Parathyroid adenoma (tissue), 2 donors: Measurements from ENCODE around the gene DZIP1.

Experiments
- H2AFZ ChIP-seq: fragments of 300-600 bp; sonication (generic); one replicate; pipeline ENCODE4 v1.7.0; 2017; ENCODE audit warnings: antibody characterized with exemption, mild to moderate bottlenecking
- H3K27ac ChIP-seq: fragments of 300-600 bp; sonication (generic); one replicate; pipeline ENCODE4 v1.7.0; 2017
- H3K27me3 ChIP-seq: fragments of 300-600 bp; sonication (generic); one replicate; pipeline ENCODE4 v1.7.0; 2017; ENCODE audit warnings: low read length; ENCODE audit not compliant: control insufficient read depth, insufficient read depth
- H3K36me3 ChIP-seq: fragments of 300-600 bp; sonication (generic); one replicate; pipeline ENCODE4 v1.7.0; 2017; ENCODE audit warnings: low read length; ENCODE audit not compliant: control insufficient read depth, insufficient read depth
- H3K4me1 ChIP-seq: fragments of 300-600 bp; sonication (generic); one replicate; pipeline ENCODE4 v1.7.0; 2017; ENCODE audit warnings: control low read depth
- H3K4me2 ChIP-seq: fragments of 300-600 bp; sonication (generic); one replicate; pipeline ENCODE4 v1.7.0; 2017; ENCODE audit warnings: low read length
- H3K4me3 ChIP-seq: fragments of 300-600 bp; sonication (generic); one replicate; pipeline ENCODE4 v1.7.0; 2017; ENCODE audit warnings: low read depth, low read length
- H3K79me2 ChIP-seq: fragments of 300-600 bp; sonication (generic); one replicate; pipeline ENCODE4 v1.7.0; 2017; ENCODE audit warnings: control low read depth
- H3K9ac ChIP-seq: fragments of 300-600 bp; sonication (generic); one replicate; pipeline ENCODE4 v1.7.0; 2017; ENCODE audit warnings: mild to moderate bottlenecking
- H3K9me3 ChIP-seq: fragments of 300-600 bp; sonication (generic); one replicate; pipeline ENCODE4 v1.7.0; 2017; ENCODE audit warnings: low read length; ENCODE audit not compliant: control insufficient read depth
- TF ChIP-seq, protein P1 (sequence below): fragments of 300-600 bp; sonication (generic); IDR thresholded peaks from one replicate; pipeline ENCODE4 v1.7.0; 2017; ENCODE audit warnings: antibody characterized with exemption, mild to moderate bottlenecking
- donor health status: primary hyperparathyroidism.

Gene DZIP1

DNA sequence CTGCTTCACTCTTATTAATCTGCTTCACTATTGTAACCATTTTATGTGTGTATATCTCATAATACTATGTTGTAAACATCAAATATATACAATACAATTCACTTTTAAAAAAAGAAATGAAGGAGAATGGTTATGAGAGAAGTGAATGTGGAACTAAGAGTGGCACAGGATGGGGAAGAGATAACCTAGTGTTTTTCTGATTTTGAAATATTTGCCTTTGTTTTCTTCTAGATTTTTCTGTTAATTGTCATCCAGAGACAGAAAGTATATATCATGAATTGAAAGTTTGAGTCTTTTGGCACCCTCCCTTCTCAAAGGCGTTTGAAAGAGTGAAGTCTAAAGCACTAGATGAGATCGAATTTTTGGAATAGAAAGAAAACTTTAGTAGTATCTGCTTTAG lies 35.2 kb upstream of the DZIP1 start:
- Histone ChIP-seq H2AFZ (no peak overlapping the region), H3K9ac (no peak overlapping the region), H3K36me3 (no peaks in the 10 kb centered on the region), H3K27ac (no peak overlapping the region), H3K4me2 (no peak overlapping the region), H3K27me3 (no peaks in the 10 kb centered on the region), H3K4me3 (no peak overlapping the region), H3K79me2 (peaks cover 30% of the 10 kb centered on the region), H3K4me1 (no peaks in the 10 kb centered on the region), H3K9me3 (no peaks in the 10 kb centered on the region)
- TF ChIP-seq, protein P1, sequence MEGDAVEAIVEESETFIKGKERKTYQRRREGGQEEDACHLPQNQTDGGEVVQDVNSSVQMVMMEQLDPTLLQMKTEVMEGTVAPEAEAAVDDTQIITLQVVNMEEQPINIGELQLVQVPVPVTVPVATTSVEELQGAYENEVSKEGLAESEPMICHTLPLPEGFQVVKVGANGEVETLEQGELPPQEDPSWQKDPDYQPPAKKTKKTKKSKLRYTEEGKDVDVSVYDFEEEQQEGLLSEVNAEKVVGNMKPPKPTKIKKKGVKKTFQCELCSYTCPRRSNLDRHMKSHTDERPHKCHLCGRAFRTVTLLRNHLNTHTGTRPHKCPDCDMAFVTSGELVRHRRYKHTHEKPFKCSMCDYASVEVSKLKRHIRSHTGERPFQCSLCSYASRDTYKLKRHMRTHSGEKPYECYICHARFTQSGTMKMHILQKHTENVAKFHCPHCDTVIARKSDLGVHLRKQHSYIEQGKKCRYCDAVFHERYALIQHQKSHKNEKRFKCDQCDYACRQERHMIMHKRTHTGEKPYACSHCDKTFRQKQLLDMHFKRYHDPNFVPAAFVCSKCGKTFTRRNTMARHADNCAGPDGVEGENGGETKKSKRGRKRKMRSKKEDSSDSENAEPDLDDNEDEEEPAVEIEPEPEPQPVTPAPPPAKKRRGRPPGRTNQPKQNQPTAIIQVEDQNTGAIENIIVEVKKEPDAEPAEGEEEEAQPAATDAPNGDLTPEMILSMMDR, result no peak

DNA sequence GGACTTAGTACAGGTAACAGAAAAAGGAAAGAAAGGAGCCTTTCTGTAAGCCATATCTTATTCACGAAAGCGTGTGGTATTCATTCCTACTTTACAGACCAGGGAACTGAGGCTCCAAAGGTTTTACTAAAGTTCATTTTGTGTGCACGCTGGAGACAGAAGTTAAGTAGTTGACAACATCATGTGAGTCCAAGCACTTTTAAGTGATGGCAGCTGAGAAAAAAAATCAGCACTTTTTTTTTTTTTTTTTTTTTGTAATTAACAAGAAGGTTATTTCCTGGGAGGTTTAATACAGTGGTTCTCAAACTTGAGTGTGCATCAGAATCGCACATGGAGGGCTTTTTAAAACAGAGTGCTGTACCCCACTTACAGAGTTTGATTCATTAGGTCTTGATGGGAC lies 34.5 kb upstream of the DZIP1 start:
- TF ChIP-seq, protein P1, result no peak
- H3K4me2 ChIP-seq, result no peak overlapping the region
- no peak overlapping the region for H3K4me3 ChIP-seq
- peaks cover 27% of the 10 kb centered on the region for H3K79me2 ChIP-seq
- H3K9ac ChIP-seq, result no peak overlapping the region
- H3K27ac ChIP-seq, result no peak overlapping the region
- H3K36me3 ChIP-seq, result no peaks in the 10 kb centered on the region
- no peaks in the 10 kb centered on the region for H3K4me1 ChIP-seq
- H3K27me3 ChIP-seq, result no peaks in the 10 kb centered on the region
- H3K9me3 ChIP-seq, result no peaks in the 10 kb centered on the region
- no peak overlapping the region for H2AFZ ChIP-seq

DNA sequence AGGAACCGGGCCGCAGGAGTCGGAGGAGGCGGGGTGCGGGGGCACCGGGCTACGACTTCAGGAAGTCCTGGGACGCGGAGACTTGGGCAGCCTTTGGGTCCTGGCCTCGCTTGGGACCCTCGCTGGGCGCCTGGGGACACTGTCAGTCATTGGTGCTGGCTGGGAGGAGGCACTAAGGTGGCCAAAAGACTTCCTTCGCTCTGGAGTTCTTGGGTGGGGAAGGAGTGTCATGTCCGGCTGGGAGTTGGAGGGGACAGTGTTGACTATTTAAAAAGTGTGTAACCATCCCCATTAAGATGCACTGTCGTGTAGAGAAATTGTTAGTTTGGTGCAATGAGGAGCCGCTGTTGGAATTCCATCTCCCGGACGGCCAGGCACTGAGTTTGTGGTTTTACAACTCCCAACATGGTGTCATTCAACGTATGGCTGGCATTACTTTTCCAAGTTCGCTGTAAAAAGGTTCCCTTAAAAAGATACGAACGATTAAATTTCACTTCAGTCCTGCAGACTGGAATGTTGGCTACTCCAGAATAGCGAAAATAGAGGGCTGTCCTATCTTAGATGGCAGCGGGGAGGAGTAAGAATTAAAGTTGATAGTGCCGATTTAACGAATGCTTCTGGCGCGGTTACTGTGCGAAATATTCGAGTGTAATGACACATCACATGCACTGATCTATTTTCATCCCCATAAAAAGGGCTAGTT lies 33.2 kb upstream of the DZIP1 start:
- Histone ChIP-seq H3K4me1 (no peaks in the 10 kb centered on the region), H3K36me3 (no peaks in the 10 kb centered on the region), H3K4me2 (peak overlapping the region; percentile 83)

DNA sequence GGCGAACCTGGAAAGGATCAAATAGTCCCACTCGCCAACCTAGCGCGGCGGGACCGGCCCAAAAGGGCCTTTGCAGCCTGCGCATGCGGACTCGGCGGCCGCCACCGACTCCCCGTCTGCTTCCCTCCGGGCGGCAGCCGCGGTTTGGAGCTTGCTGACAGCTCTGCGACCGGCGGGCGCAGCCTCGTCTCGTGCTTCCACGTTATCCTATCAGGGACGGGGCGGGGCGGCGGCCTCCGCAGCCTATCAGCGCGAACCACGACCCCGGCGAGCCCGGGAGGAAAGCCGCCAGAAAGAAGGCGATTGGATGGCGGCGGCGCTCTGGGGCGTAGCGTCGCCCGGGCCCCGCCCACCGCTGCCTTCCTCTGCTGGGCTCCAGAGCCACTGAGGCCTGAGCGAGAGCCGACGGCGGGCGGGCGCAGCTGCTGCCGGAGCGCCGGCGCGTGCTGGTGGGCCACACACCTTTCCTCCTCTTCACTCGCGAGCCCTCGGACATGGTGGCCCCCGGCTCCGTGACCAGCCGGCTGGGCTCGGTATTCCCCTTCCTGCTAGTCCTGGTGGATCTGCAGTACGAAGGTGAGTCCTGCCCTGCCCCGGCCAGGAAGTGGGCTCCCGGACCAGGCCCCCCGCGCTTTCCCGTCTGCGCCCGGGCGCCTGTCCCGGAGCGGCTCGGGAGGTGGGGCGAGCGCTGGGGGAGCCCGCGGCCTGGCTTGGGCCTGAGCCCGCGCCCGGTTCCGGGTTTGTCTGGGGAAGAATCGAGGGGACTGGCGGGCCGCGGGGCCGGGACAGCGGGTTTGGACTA lies 32.5 kb upstream of the DZIP1 start, which contains the start of gene DNAJC3:
DNAJC3 (plus strand) TSS at position 378 of the 802 bp plus-strand sequence; CDS start at position 495, 117 bp downstream.
- no peaks in the 10 kb centered on the region for H3K4me1 ChIP-seq
- peak within 1 kb of the TSS; percentile 89 for H2AFZ ChIP-seq
- no peaks in the 10 kb centered on the region for H3K27me3 ChIP-seq
- peak within 1 kb of the TSS; percentile 77 for H3K9ac ChIP-seq
- no peaks in the 10 kb centered on the region for H3K9me3 ChIP-seq
- H3K36me3 ChIP-seq, result no peaks in the 10 kb centered on the region
- H3K27ac ChIP-seq, result peak within 1 kb of the TSS; percentile 89
- TF ChIP-seq, protein P1, result no peak
- peak within 1 kb of the TSS; percentile 74 for H3K4me3 ChIP-seq
- peak within 1 kb of the TSS; percentile 95 for H3K4me2 ChIP-seq
- H3K79me2 ChIP-seq, result peaks cover 22% of the 10 kb centered on the region

More for the DNA sequence above, 33.2 kb upstream of the DZIP1 start:
- Histone ChIP-seq H3K9ac (peak overlapping the region; percentile 61), H3K27ac (peak overlapping the region; percentile 89), H3K79me2 (peaks cover 27% of the 10 kb centered on the region), H3K9me3 (no peaks in the 10 kb centered on the region), H3K27me3 (no peaks in the 10 kb centered on the region), H2AFZ (peak overlapping the region; percentile 89), H3K4me3 (peak overlapping the region; percentile 74)
- TF ChIP-seq, protein P1, result no peak
